Right lobe of liver (tissue), 4 donors: Measurements from ENCODE around the gene ERBB4.

Source experiments
- CTCF ChIP-seq, 4 donors: fragments of 200-600 bp in 3 of 4; fragments of 450-650 bp in 1 of 4; IDR thresholded peaks; one replicate each; pipeline versions ENCODE4 v1.5.1 to v1.8.0; 2016 to 2022; ENCODE audit warnings: antibody characterized with exemption in 4 of 4, mild to moderate bottlenecking in 2 of 4
- POLR2A ChIP-seq: fragments of 450-650 bp; IDR thresholded peaks from one replicate; pipeline ENCODE4 v1.6.1; 2017; ENCODE audit warnings: antibody characterized with exemption, mild to moderate bottlenecking
- donor health status: DM: no; HTN: no; CAD: no.
- donor health status: DM: no; HTN: no; CAD: no.
- donor health status: DM: no; HTN: yes; CAD: no.

GRCh38 chr2:212227755-212228154 is 310.8 kb downstream of the ERBB4 start:
- no peak for TF ChIP-seq CTCF (IDR thresholded peaks at IDR 0.05)
- no peak for TF ChIP-seq POLR2A
